Measurements from ENCODE around the gene ORC6.

ORC6 gene

GRCh38 chr16:46730801-46731690 lies 41.6 kb downstream of the ORC6 start:
- no peak overlapping the region for H3K4me3 ChIP-seq (ENCODE audit: low read length)
- no peak for DNase-seq (ENCODE audit: low read depth)
- TF ChIP-seq CTCF (IDR thresholded peaks at IDR 0.05; ENCODE audit: insufficient read depth, low read depth, low read length, missing control alignments), result no peak

DNA sequence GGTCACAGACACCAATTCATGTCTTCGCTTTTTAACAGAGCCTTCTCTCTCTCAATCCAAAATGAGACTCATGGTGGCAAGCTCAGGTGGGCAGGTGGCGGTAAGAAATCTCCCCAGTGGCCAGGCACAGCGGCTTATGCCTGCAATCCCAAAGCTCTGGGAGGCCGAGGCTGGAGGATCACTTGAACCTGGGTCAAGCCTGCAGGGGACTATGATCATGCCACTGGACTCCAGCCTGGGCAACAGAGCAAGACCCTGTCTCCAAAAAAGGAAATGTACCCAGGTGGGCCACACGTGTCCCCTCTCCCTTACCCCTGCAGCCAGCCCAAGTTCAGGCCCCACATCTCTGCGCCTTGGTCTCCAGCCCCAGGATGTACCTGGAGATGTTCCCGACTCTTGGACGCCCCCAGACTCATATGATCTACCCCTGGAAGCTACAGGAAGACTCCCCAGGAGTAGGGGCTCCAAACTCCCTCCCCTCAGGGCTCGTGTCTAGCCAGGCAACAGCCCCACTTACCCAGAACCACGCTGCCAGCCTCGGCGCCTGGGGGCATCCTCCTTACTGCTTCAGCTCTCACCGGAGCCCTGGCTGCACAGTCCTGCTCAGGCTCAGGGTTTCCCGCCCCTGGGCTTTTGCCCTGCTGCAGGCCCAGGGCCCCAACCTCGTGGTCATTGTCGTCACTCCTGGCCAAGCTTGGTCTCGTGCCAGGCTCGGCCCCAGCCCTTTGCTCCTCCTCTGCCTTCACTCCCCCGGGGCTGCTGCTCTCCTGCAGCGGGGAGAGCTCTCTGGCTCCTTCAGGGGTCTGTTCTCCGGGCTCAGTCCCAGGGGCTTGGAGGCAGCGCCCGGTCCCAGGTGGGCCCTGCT lies 42.5 kb downstream of the ORC6 start:
- TF ChIP-seq CTCF (IDR thresholded peaks at IDR 0.05; ENCODE audit: insufficient read depth, low read depth, low read length, missing control alignments), result no peak
- H3K4me3 ChIP-seq (ENCODE audit: low read length), result no peak overlapping the region
- no peak for DNase-seq (ENCODE audit: low read depth)

- TF ChIP-seq CTCF (IDR thresholded peaks at IDR 0.05; ENCODE audit: insufficient read depth, low read depth, low read length, missing control alignments), result no peak
- H3K4me3 ChIP-seq (ENCODE audit: low read length), result no peak overlapping the region
- no peak for DNase-seq (ENCODE audit: low read depth)
Observed at GRCh38 chr16:46732561-46732960, 43.1 kb downstream of the ORC6 start.

DNA sequence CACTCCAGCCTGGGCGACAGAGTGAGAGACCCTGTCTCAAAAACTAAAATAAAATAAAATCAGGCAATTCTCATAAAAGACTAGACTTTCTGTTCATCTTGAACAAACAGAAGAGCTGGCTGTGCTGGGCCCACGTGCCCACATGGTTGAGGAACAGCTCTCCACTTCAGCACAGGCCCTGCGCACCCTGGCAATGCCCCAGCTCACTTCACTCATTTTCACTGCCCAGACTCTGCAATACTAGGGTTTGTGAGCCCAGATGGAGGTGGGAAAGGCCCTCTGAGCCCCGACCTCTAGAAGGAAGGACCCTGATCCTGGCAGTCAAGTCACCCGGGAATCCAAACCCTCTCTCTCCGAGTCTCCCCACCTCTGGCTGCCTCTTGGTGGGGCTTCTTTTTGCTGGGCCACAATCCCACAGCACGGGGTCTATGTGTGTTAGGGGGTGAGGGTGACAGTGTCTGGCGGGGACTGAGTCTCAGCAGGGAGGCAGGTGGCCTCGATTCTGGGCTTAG lies 43.9 kb downstream of the ORC6 start:
- H3K4me3 ChIP-seq (ENCODE audit: low read length), result no peak overlapping the region
- no peak for TF ChIP-seq CTCF (IDR thresholded peaks at IDR 0.05; ENCODE audit: insufficient read depth, low read depth, low read length, missing control alignments)
- no peak for DNase-seq (ENCODE audit: low read depth)

DNA sequence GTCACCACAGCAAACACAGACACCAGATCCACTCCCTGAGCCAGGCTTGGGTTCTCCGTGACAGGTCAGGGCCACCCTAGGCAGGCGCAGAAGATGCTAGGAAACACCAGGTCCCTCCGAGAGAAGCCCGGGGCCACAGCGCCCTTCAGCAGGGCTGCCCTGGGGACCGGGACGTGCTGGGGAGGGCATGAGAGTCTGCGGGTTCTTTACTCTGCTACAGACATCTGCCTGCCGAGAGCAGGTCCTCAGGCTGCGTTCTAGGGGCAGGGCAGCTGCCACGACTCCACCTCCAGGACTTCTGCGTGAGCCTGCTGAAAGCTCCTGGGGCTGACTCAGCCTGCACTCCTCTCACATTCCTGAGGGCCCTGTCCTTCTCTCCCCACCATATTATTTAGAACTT lies 47.2 kb downstream of the ORC6 start:
- H3K4me3 ChIP-seq (ENCODE audit: low read length), result no peak overlapping the region
- TF ChIP-seq CTCF (IDR thresholded peaks at IDR 0.05; ENCODE audit: insufficient read depth, low read depth, low read length, missing control alignments), result no peak
- peak; percentile 13 for DNase-seq (ENCODE audit: low read depth)

GRCh38 chr16:46737621-46738214 lies 48.3 kb downstream of the ORC6 start:
- no peak overlapping the region for H3K4me3 ChIP-seq (ENCODE audit: low read length)
- DNase-seq (ENCODE audit: low read depth), result no peak
- TF ChIP-seq CTCF (IDR thresholded peaks at IDR 0.05; ENCODE audit: insufficient read depth, low read depth, low read length, missing control alignments), result no peak
